DOHH2 (cell line): ENCODE results near the gene C2.

Experiments used
- H3F3A ChIP-seq: fragments of 200-600 bp; sonication (generic), shearing (Covaris generic); 2 replicates; pipeline ENCODE4 v1.6.0; 2016; ENCODE audit warnings: antibody characterized with exemption, mild to moderate bottlenecking; ENCODE audit not compliant: control insufficient read depth, insufficient read depth
- H3K27ac ChIP-seq: fragments of 200-600 bp; sonication (generic); 2 replicates; pipeline ENCODE4 v1.5.1; 2014; ENCODE audit warnings: low read depth, mild to moderate bottlenecking, low read length, moderate library complexity
- H3K27me3 ChIP-seq: fragments of 200-600 bp; sonication (generic); 2 replicates; pipeline ENCODE4 v1.6.1; 2014; ENCODE audit warnings: mild to moderate bottlenecking, low read length, mixed read lengths; ENCODE audit not compliant: control insufficient read depth
- H3K36me3 ChIP-seq: fragments of 200-600 bp; sonication (generic); 2 replicates; pipeline ENCODE4 v1.6.1; 2014; ENCODE audit warnings: mild to moderate bottlenecking, low read length, moderate library complexity, mixed read lengths; ENCODE audit not compliant: control insufficient read depth
- H3K4me1 ChIP-seq: fragments of 200-600 bp; sonication (generic); 2 replicates; pipeline ENCODE4 v1.6.1; 2014; ENCODE audit warnings: mild to moderate bottlenecking, low read length, mixed read lengths; ENCODE audit not compliant: control insufficient read depth
- H3K4me2 ChIP-seq: fragments of 200-600 bp; sonication (generic); 2 replicates; pipeline ENCODE4 v1.6.0; 2014; ENCODE audit warnings: mild to moderate bottlenecking, low read length, moderate library complexity
- H3K4me3 ChIP-seq: fragments of 200-600 bp; sonication (generic); 2 replicates; pipeline ENCODE4 v1.5.1; 2014; ENCODE audit warnings: mild to moderate bottlenecking, low read length, mixed read lengths
- H3K79me2 ChIP-seq: fragments of 200-600 bp; sonication (generic); 2 replicates; pipeline ENCODE4 v1.6.1; 2014; ENCODE audit warnings: mild to moderate bottlenecking, low read length, mixed read lengths; ENCODE audit not compliant: control insufficient read depth
- H3K9me2 ChIP-seq: fragments of 200-600 bp; sonication (generic); replicated peaks from 2 replicates; pipeline ENCODE4 v1.6.1; 2014; ENCODE audit warnings: mild to moderate bottlenecking, low read length, mixed read lengths; ENCODE audit not compliant: control insufficient read depth
- H3K9me3 ChIP-seq: fragments of 200-600 bp; sonication (generic); 2 replicates; pipeline ENCODE4 v1.6.1; 2014; ENCODE audit warnings: antibody characterized with exemption, low read length, mixed read lengths; ENCODE audit not compliant: control insufficient read depth, insufficient read depth
- H4K20me1 ChIP-seq: fragments of 200-600 bp; sonication (generic); 2 replicates; pipeline ENCODE4 v1.6.0; 2014; ENCODE audit warnings: low read depth, mild to moderate bottlenecking, antibody characterized with exemption, low read length, moderate library complexity; ENCODE audit not compliant: control insufficient read depth, insufficient read depth
- CTCF ChIP-seq: fragments of 200-600 bp; sonication (generic); IDR thresholded peaks from one replicate; pipeline ENCODE4 v1.5.1; 2014; ENCODE audit warnings: antibody characterized with exemption, mild to moderate bottlenecking, low read depth, low read length; ENCODE audit not compliant: poor library complexity, severe bottlenecking
- EZH2phosphoT487 ChIP-seq: fragments of 200-600 bp; sonication (generic); IDR thresholded peaks from 2 replicates; pipeline ENCODE4 v1.6.1; 2017; ENCODE audit warnings: borderline replicate concordance, mild to moderate bottlenecking, antibody characterized with exemption, low read length, moderate library complexity, mixed read lengths

The C2 gene

GRCh38 chr6:31947070-31947675 lies 19.7 kb downstream of the C2 start:
- Histone ChIP-seq H3K36me3 (peaks cover 12% of the 10 kb centered on the region), H4K20me1 (no peaks in the 10 kb centered on the region), H3K27me3 (peaks cover 3% of the 10 kb centered on the region; the same call in 1 of the 2 replicates), H3K4me2 (no peak overlapping the region), H3K79me2 (no peaks in the 10 kb centered on the region), H3K9me2 (no peaks in the 10 kb centered on the region), H3K4me3 (no peak overlapping the region), H3K27ac (no peak overlapping the region), H3F3A (no peaks in the 10 kb centered on the region), H3K4me1 (no peaks in the 10 kb centered on the region), H3K9me3 (no peaks in the 10 kb centered on the region)
- TF ChIP-seq CTCF, result no peak
- no peak for TF ChIP-seq EZH2phosphoT487

GRCh38 chr6:31947864-31948263 lies 20.3 kb downstream of the C2 start:
- Histone ChIP-seq H3K4me2 (no peak overlapping the region), H4K20me1 (no peaks in the 10 kb centered on the region), H3K4me1 (no peaks in the 10 kb centered on the region), H3K36me3 (peaks cover 18% of the 10 kb centered on the region), H3K27ac (no peak overlapping the region), H3K9me3 (no peaks in the 10 kb centered on the region), H3K79me2 (no peaks in the 10 kb centered on the region), H3K9me2 (no peaks in the 10 kb centered on the region), H3K4me3 (no peak overlapping the region), H3F3A (no peaks in the 10 kb centered on the region), H3K27me3 (peaks cover 3% of the 10 kb centered on the region; the same call in 1 of the 2 replicates)
- TF ChIP-seq CTCF, result no peak
- TF ChIP-seq EZH2phosphoT487, result no peak

- peaks cover 23% of the 10 kb centered on the region for H3K36me3 ChIP-seq
- H3K9me3 ChIP-seq, result no peaks in the 10 kb centered on the region
- H3K9me2 ChIP-seq, result no peaks in the 10 kb centered on the region
- H3K27me3 ChIP-seq, result peaks cover 3% of the 10 kb centered on the region; the same call in 1 of the 2 replicates
- no peaks in the 10 kb centered on the region for H3K4me1 ChIP-seq
- no peaks in the 10 kb centered on the region for H3F3A ChIP-seq
- no peak overlapping the region for H3K4me3 ChIP-seq
- H3K4me2 ChIP-seq, result no peak overlapping the region
- no peaks in the 10 kb centered on the region for H3K79me2 ChIP-seq
- H4K20me1 ChIP-seq, result no peaks in the 10 kb centered on the region
- TF ChIP-seq EZH2phosphoT487 (no peak), CTCF (no peak)
- no peak overlapping the region for H3K27ac ChIP-seq
These were observed 20.8 kb downstream of the C2 start for GRCh38 chr6:31948306-31948705.
